Neural cell (in vitro differentiated cells): Measurements from ENCODE around the gene ME1. TPM values are rescaled to one million over a fixed set of nuclear protein-coding genes. Genes with fewer than 3 reads are reported as not detected.

ENCODE experiments used
- H2AFZ ChIP-seq: fragments of 200-600, 300-800 bp; sonication (generic), shearing (Covaris generic); 2 replicates; pipeline ENCODE4 v1.6.0; 2014; ENCODE audit warnings: low read depth, mild to moderate bottlenecking, antibody characterized with exemption, low read length, moderate library complexity
- H3F3A ChIP-seq: fragments of 200-600 bp; shearing (Covaris generic); 2 replicates; pipeline ENCODE4 v1.6.1; 2016; ENCODE audit warnings: mild to moderate bottlenecking, moderate library complexity, mixed read lengths, antibody characterized with exemption, low read length; ENCODE audit not compliant: insufficient read depth, poor library complexity, severe bottlenecking
- H3K27ac ChIP-seq: fragments of 200-600, 300-800 bp; sonication (generic), shearing (Covaris generic); 2 replicates; pipeline ENCODE4 v1.5.1; 2014; ENCODE audit warnings: mild to moderate bottlenecking, low read length, moderate library complexity
- H3K27me3 ChIP-seq: fragments of 300-800, 200-600 bp; sonication (generic), shearing (Covaris generic); 2 replicates; pipeline ENCODE4 v1.6.0; 2014; ENCODE audit warnings: mild to moderate bottlenecking, low read depth, low read length, moderate library complexity; ENCODE audit not compliant: insufficient read depth
- H3K36me3 ChIP-seq: fragments of 300-800, 200-600 bp; sonication (generic), shearing (Covaris generic); 2 replicates; pipeline ENCODE4 v1.5.1; 2014; ENCODE audit warnings: mild to moderate bottlenecking, antibody characterized with exemption, low read length, moderate library complexity; ENCODE audit not compliant: insufficient read depth
- H3K4me2 ChIP-seq: fragments of 300-800, 200-600 bp; sonication (generic), shearing (Covaris generic); 2 replicates; pipeline ENCODE4 v1.6.0; 2014; ENCODE audit warnings: mild to moderate bottlenecking, low read length
- H3K4me3 ChIP-seq: fragments of 300-800, 200-600 bp; sonication (generic), shearing (Covaris generic); 2 replicates; pipeline ENCODE4 v1.5.1; 2014; ENCODE audit warnings: mild to moderate bottlenecking, low read length, moderate library complexity
- H3K79me2 ChIP-seq: fragments of 200-600 bp; shearing (Covaris generic); replicated peaks from 2 replicates; pipeline ENCODE4 v1.6.0; 2014; ENCODE audit warnings: mild to moderate bottlenecking, low read length, moderate library complexity; ENCODE audit not compliant: insufficient read depth
- H3K9ac ChIP-seq: fragments of 300-800, 200-600 bp; sonication (generic), shearing (Covaris generic); 2 replicates; pipeline ENCODE4 v1.6.1; 2016; ENCODE audit warnings: mild to moderate bottlenecking, low read length, mixed read lengths
- H3K9me2 ChIP-seq: fragments of 200-600 bp; shearing (Covaris generic); 2 replicates; pipeline ENCODE4 v1.6.1; 2016; ENCODE audit warnings: mild to moderate bottlenecking, low read length, mixed read lengths; ENCODE audit not compliant: insufficient read depth
- H3K9me3 ChIP-seq: fragments of 200-600, 300-800 bp; sonication (generic), shearing (Covaris generic); 2 replicates; pipeline ENCODE4 v1.6.1; 2016; ENCODE audit warnings: mild to moderate bottlenecking, mixed run types, low read length, moderate library complexity, mixed read lengths
- H4K20me1 ChIP-seq: fragments of 200-600 bp; shearing (Covaris generic); 2 replicates; pipeline ENCODE4 v1.6.1; 2016; ENCODE audit warnings: mild to moderate bottlenecking, mixed run types; ENCODE audit not compliant: insufficient read depth
- EP300 ChIP-seq: fragments of 450-650 bp; conservative IDR thresholded peaks from 2 replicates; pipeline ENCODE4 v1.6.1; 2014; ENCODE audit warnings: antibody characterized with exemption, mild to moderate bottlenecking, moderate library complexity; ENCODE audit not compliant: poor library complexity, severe bottlenecking
- EZH2 ChIP-seq: fragments of 200-600, 300-800 bp; shearing (Covaris generic), sonication (generic); IDR thresholded peaks from 2 replicates; pipeline ENCODE4 v1.6.1; 2014; ENCODE audit warnings: antibody characterized with exemption, low read length, borderline replicate concordance, mild to moderate bottlenecking; ENCODE audit not compliant: insufficient read depth, poor library complexity, severe bottlenecking
- MXI1 ChIP-seq: fragments of 450-650 bp; conservative IDR thresholded peaks from 2 replicates; pipeline ENCODE4 v1.6.1; 2014; ENCODE audit warnings: antibody characterized with exemption, mild to moderate bottlenecking; ENCODE audit not compliant: poor library complexity, severe bottlenecking
- POLR2AphosphoS5 ChIP-seq: IDR thresholded peaks from 2 replicates; pipeline ENCODE4 v1.6.1; 2012
- RAD21 ChIP-seq: fragments of 450-650 bp; conservative IDR thresholded peaks from 2 replicates; pipeline ENCODE4 v1.6.1; 2014; ENCODE audit warnings: antibody characterized with exemption, mild to moderate bottlenecking, moderate library complexity
- SMC3 ChIP-seq: fragments of 450-650 bp; conservative IDR thresholded peaks from 2 replicates; pipeline ENCODE4 v1.6.1; 2014; ENCODE audit warnings: antibody characterized with exemption, mild to moderate bottlenecking, moderate library complexity; ENCODE audit not compliant: poor library complexity
- TAF1 ChIP-seq: IDR thresholded peaks from 2 replicates; pipeline ENCODE4 v1.6.1; 2012; ENCODE audit warnings: low read depth
- polyA plus RNA-seq: library from polyadenylated mRNA; depleted of rRNA; stranded (reverse); fragments of >200 nt; gene quantifications from 2 replicates; pipeline ENCODE4 v1.2.3, GENCODE V29; 2014
- TF ChIP-seq, protein P1 (sequence below): IDR thresholded peaks from 2 replicates; pipeline ENCODE4 v1.6.1; 2012; ENCODE audit warnings: borderline replicate concordance
- TF ChIP-seq, protein P2 (sequence below): fragments of 450-650 bp; IDR thresholded peaks from 2 replicates; pipeline ENCODE4 v1.5.1; 2014; ENCODE audit warnings: antibody characterized with exemption, mild to moderate bottlenecking, moderate library complexity; ENCODE audit not compliant: poor library complexity, severe bottlenecking

The ME1 gene
- polyA plus RNA-seq, 1 donor from 2014 or later, result 0.09 TPM

DNA sequence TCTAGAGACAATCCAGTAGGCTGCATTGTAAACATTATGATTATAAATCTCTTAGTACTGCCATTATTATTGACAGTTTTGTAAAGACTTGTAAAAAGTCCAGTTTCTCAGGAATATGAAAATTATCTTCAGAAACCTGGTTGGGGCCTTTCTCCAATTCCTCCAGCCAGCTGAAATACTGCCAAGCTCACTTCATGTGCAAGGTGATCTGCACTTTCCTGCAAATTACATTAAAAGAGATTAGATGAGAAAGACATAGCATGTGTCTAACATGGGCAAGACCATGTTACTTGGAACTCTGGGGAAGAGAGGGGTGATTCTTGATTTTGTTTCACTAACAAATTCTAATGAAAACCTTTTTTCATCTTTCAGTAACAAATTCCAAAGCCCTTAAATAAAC lies 261.7 kb downstream of the ME1 start:
- H3K9ac ChIP-seq, result no peak overlapping the region
- no peak overlapping the region for H2AFZ ChIP-seq
- H3K27me3 ChIP-seq, result no peaks in the 10 kb centered on the region
- no peaks in the 10 kb centered on the region for H4K20me1 ChIP-seq
- H3F3A ChIP-seq, result no peaks in the 10 kb centered on the region
- H3K27ac ChIP-seq, result no peak overlapping the region
- H3K9me3 ChIP-seq, result no peaks in the 10 kb centered on the region
- no peaks in the 10 kb centered on the region for H3K9me2 ChIP-seq
- no peak overlapping the region for H3K4me3 ChIP-seq
- peaks cover 7% of the 10 kb centered on the region for H3K36me3 ChIP-seq
- H3K79me2 ChIP-seq, result no peaks in the 10 kb centered on the region
- TF ChIP-seq, protein P1, sequence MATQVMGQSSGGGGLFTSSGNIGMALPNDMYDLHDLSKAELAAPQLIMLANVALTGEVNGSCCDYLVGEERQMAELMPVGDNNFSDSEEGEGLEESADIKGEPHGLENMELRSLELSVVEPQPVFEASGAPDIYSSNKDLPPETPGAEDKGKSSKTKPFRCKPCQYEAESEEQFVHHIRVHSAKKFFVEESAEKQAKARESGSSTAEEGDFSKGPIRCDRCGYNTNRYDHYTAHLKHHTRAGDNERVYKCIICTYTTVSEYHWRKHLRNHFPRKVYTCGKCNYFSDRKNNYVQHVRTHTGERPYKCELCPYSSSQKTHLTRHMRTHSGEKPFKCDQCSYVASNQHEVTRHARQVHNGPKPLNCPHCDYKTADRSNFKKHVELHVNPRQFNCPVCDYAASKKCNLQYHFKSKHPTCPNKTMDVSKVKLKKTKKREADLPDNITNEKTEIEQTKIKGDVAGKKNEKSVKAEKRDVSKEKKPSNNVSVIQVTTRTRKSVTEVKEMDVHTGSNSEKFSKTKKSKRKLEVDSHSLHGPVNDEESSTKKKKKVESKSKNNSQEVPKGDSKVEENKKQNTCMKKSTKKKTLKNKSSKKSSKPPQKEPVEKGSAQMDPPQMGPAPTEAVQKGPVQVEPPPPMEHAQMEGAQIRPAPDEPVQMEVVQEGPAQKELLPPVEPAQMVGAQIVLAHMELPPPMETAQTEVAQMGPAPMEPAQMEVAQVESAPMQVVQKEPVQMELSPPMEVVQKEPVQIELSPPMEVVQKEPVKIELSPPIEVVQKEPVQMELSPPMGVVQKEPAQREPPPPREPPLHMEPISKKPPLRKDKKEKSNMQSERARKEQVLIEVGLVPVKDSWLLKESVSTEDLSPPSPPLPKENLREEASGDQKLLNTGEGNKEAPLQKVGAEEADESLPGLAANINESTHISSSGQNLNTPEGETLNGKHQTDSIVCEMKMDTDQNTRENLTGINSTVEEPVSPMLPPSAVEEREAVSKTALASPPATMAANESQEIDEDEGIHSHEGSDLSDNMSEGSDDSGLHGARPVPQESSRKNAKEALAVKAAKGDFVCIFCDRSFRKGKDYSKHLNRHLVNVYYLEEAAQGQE, result no peak
- TF ChIP-seq, protein P2, sequence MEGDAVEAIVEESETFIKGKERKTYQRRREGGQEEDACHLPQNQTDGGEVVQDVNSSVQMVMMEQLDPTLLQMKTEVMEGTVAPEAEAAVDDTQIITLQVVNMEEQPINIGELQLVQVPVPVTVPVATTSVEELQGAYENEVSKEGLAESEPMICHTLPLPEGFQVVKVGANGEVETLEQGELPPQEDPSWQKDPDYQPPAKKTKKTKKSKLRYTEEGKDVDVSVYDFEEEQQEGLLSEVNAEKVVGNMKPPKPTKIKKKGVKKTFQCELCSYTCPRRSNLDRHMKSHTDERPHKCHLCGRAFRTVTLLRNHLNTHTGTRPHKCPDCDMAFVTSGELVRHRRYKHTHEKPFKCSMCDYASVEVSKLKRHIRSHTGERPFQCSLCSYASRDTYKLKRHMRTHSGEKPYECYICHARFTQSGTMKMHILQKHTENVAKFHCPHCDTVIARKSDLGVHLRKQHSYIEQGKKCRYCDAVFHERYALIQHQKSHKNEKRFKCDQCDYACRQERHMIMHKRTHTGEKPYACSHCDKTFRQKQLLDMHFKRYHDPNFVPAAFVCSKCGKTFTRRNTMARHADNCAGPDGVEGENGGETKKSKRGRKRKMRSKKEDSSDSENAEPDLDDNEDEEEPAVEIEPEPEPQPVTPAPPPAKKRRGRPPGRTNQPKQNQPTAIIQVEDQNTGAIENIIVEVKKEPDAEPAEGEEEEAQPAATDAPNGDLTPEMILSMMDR, result no peak
- no peak for TF ChIP-seq POLR2AphosphoS5
- TF ChIP-seq EZH2, result no peak
- TF ChIP-seq RAD21, result no peak
- TF ChIP-seq TAF1, result no peak
- no peak for TF ChIP-seq MXI1
- TF ChIP-seq SMC3, result no peak
- TF ChIP-seq EP300, result no peak
- no peak overlapping the region for H3K4me2 ChIP-seq

DNA sequence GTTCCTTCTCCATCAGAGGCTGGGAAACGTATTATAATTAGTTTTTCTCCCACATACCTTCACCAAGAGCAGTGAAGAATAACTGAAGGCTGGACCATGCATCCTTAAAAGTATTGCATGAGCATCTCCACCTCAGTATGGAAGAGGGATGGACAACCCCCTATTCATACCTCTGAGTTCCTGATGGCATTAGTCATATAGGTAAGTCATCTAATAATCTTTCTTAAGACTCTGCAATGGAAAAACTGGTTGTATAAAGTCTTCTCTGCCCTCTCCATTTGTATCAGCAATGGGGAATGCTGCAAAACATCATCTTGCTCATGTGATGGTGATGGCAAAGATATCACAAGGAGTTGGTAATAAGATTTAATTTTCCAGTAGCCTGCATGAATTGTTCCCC lies 262.3 kb downstream of the ME1 start:
- no peaks in the 10 kb centered on the region for H3K27me3 ChIP-seq
- H4K20me1 ChIP-seq, result no peaks in the 10 kb centered on the region
- H3F3A ChIP-seq, result no peaks in the 10 kb centered on the region
- no peaks in the 10 kb centered on the region for H3K9me3 ChIP-seq
- no peak overlapping the region for H2AFZ ChIP-seq
- H3K79me2 ChIP-seq, result no peaks in the 10 kb centered on the region
- no peak overlapping the region for H3K4me2 ChIP-seq
- TF ChIP-seq TAF1 (no peak), EP300 (no peak), POLR2AphosphoS5 (no peak), MXI1 (no peak), SMC3 (no peak)
- TF ChIP-seq, protein P1, result no peak
- TF ChIP-seq, protein P2, result no peak
- no peak overlapping the region for H3K27ac ChIP-seq
- no peak overlapping the region for H3K9ac ChIP-seq
- H3K4me3 ChIP-seq, result no peak overlapping the region
- no peaks in the 10 kb centered on the region for H3K9me2 ChIP-seq
- peaks cover 7% of the 10 kb centered on the region for H3K36me3 ChIP-seq
